Stomach smooth muscle (tissue), 2 donors: ENCODE measurements around the gene LDLRAD3.

ENCODE experiments used
- H3K27ac ChIP-seq: one replicate; pipeline ENCODE4 v1.7.0; 2013; ENCODE audit warnings: mild to moderate bottlenecking, low read length, inconsistent platforms
- H3K27me3 ChIP-seq, 2 donors: one replicate each; pipeline ENCODE4 v1.7.0; 2013; ENCODE audit warnings: low read length in 2 of 2; ENCODE audit not compliant: insufficient read depth in 2 of 2, control insufficient read depth in 1 of 2
- H3K36me3 ChIP-seq, 2 donors: one replicate each; pipeline ENCODE4 v1.7.0; 2013; ENCODE audit warnings: low read length in 2 of 2; ENCODE audit not compliant: control insufficient read depth in 2 of 2, insufficient read depth in 2 of 2
- H3K4me1 ChIP-seq: one replicate; pipeline ENCODE4 v1.7.0; 2013; ENCODE audit warnings: low read length; ENCODE audit not compliant: control insufficient read depth, insufficient read depth
- H3K4me3 ChIP-seq, 2 donors: one replicate each; pipeline ENCODE4 v1.7.0; 2013; ENCODE audit warnings: low read length in 2 of 2
- H3K9ac ChIP-seq, 2 donors: one replicate each; pipeline ENCODE4 v1.7.0; 2013; ENCODE audit warnings: low read length in 2 of 2, mild to moderate bottlenecking in 1 of 2
- H3K9me3 ChIP-seq, 2 donors: one replicate each; pipeline ENCODE4 v1.7.0; 2013; ENCODE audit warnings: low read length in 2 of 2; ENCODE audit not compliant: control insufficient read depth in 2 of 2
- donor health status: healthy.
- donor health status: Pancreatic carcinoma.

Gene LDLRAD3

GRCh38 chr11:35938231-35938630, 5.6 kb upstream of the LDLRAD3 start:
- H3K36me3 ChIP-seq = no peaks in the 10 kb centered on the region
- no peak overlapping the region for H3K4me3 ChIP-seq
- H3K27me3 ChIP-seq = peaks cover 0 to 2% of the 10 kb centered on the region in 2 donors
- H3K4me1 ChIP-seq = peaks cover 5% of the 10 kb centered on the region
- H3K9ac ChIP-seq = no peak overlapping the region
- no peaks in the 10 kb centered on the region for H3K9me3 ChIP-seq
- no peak overlapping the region for H3K27ac ChIP-seq

GRCh38 chr11:35943309-35943708, 553 bp upstream of the LDLRAD3 start:
- Histone ChIP-seq H3K9me3 (no peaks in the 10 kb centered on the region), H3K4me3 (peak overlapping the region; percentile 73 to 84), H3K27ac (peak overlapping the region; percentile 73), H3K27me3 (no peaks in the 10 kb centered on the region), H3K36me3 (no peaks in the 10 kb centered on the region), H3K4me1 (peaks cover 27% of the 10 kb centered on the region), H3K9ac (peak overlapping the region; percentile 75)

GRCh38 chr11:35944503-35945136, 758 bp downstream of the LDLRAD3 start:
- H3K9ac ChIP-seq = peak overlapping the region; percentile 72 to 78
- no peaks in the 10 kb centered on the region for H3K36me3 ChIP-seq
- peak overlapping the region; percentile 37 for H3K27ac ChIP-seq
- H3K4me1 ChIP-seq = peaks cover 35% of the 10 kb centered on the region
- no peaks in the 10 kb centered on the region for H3K27me3 ChIP-seq
- H3K4me3 ChIP-seq = peak overlapping the region; percentile 84 to 92
- no peaks in the 10 kb centered on the region for H3K9me3 ChIP-seq

GRCh38 chr11:35945137-35945518, 1.3 kb downstream of the LDLRAD3 start:
- H3K4me1 ChIP-seq = peaks cover 35% of the 10 kb centered on the region
- H3K4me3 ChIP-seq = peak overlapping the region; percentile 84 to 92
- no peaks in the 10 kb centered on the region for H3K9me3 ChIP-seq
- no peaks in the 10 kb centered on the region for H3K27me3 ChIP-seq
- peak overlapping the region; percentile 37 for H3K27ac ChIP-seq
- no peaks in the 10 kb centered on the region for H3K36me3 ChIP-seq
- peak overlapping the region in 1 of 2 donors; percentile 78 for H3K9ac ChIP-seq

GRCh38 chr11:35946766-35947165, 2.9 kb downstream of the LDLRAD3 start:
- H3K27ac ChIP-seq = no peak overlapping the region
- H3K4me3 ChIP-seq = no peak overlapping the region
- no peaks in the 10 kb centered on the region for H3K9me3 ChIP-seq
- H3K9ac ChIP-seq = no peak overlapping the region
- H3K4me1 ChIP-seq = peaks cover 38% of the 10 kb centered on the region
- H3K27me3 ChIP-seq = no peaks in the 10 kb centered on the region
- no peaks in the 10 kb centered on the region for H3K36me3 ChIP-seq

- H3K9ac ChIP-seq = no peak overlapping the region
- no peak overlapping the region for H3K4me3 ChIP-seq
- no peak overlapping the region for H3K27ac ChIP-seq
- H3K4me1 ChIP-seq = peaks cover 44% of the 10 kb centered on the region
- H3K36me3 ChIP-seq = no peaks in the 10 kb centered on the region
- H3K27me3 ChIP-seq = no peaks in the 10 kb centered on the region
- H3K9me3 ChIP-seq = no peaks in the 10 kb centered on the region
Measured at GRCh38 chr11:35947437-35947836, 3.6 kb downstream of the LDLRAD3 start.

GRCh38 chr11:35949242-35949641, 5.4 kb downstream of the LDLRAD3 start:
- Histone ChIP-seq H3K9me3 (no peaks in the 10 kb centered on the region), H3K9ac (no peak overlapping the region), H3K36me3 (no peaks in the 10 kb centered on the region), H3K27ac (no peak overlapping the region), H3K4me3 (no peak overlapping the region), H3K4me1 (peaks cover 44% of the 10 kb centered on the region), H3K27me3 (no peaks in the 10 kb centered on the region)

GRCh38 chr11:35950082-35950481, 6.2 kb downstream of the LDLRAD3 start:
- Histone ChIP-seq H3K4me3 (no peak overlapping the region), H3K27me3 (no peaks in the 10 kb centered on the region), H3K9me3 (no peaks in the 10 kb centered on the region), H3K27ac (no peak overlapping the region), H3K4me1 (peaks cover 36% of the 10 kb centered on the region), H3K9ac (no peak overlapping the region), H3K36me3 (no peaks in the 10 kb centered on the region)

GRCh38 chr11:35951680-35952079, 7.8 kb downstream of the LDLRAD3 start:
- H3K9me3 ChIP-seq = no peaks in the 10 kb centered on the region
- no peaks in the 10 kb centered on the region for H3K27me3 ChIP-seq
- no peak overlapping the region for H3K4me3 ChIP-seq
- no peaks in the 10 kb centered on the region for H3K36me3 ChIP-seq
- H3K4me1 ChIP-seq = peaks cover 33% of the 10 kb centered on the region
- no peak overlapping the region for H3K9ac ChIP-seq
- H3K27ac ChIP-seq = no peak overlapping the region

- Histone ChIP-seq H3K27me3 (no peaks in the 10 kb centered on the region), H3K9me3 (no peaks in the 10 kb centered on the region), H3K4me3 (no peak overlapping the region), H3K27ac (peak overlapping the region; percentile 24), H3K36me3 (no peaks in the 10 kb centered on the region), H3K9ac (no peak overlapping the region), H3K4me1 (peaks cover 29% of the 10 kb centered on the region)
Measured at GRCh38 chr11:35953081-35953760, 9.4 kb downstream of the LDLRAD3 start.

- Histone ChIP-seq H3K4me1 (peaks cover 20% of the 10 kb centered on the region), H3K36me3 (no peaks in the 10 kb centered on the region), H3K27me3 (no peaks in the 10 kb centered on the region), H3K4me3 (no peak overlapping the region), H3K9me3 (no peaks in the 10 kb centered on the region), H3K9ac (no peak overlapping the region), H3K27ac (no peak overlapping the region)
Measured at GRCh38 chr11:35954205-35954604, 10.3 kb downstream of the LDLRAD3 start.
